Measurements from ENCODE around the gene PRDX5.
"Not testable (repeated sequence)": the region's sequence is repeated elsewhere in the genome, so short reads cannot be mapped to it uniquely, and the experiment has no call there.

The PRDX5 gene

DNA sequence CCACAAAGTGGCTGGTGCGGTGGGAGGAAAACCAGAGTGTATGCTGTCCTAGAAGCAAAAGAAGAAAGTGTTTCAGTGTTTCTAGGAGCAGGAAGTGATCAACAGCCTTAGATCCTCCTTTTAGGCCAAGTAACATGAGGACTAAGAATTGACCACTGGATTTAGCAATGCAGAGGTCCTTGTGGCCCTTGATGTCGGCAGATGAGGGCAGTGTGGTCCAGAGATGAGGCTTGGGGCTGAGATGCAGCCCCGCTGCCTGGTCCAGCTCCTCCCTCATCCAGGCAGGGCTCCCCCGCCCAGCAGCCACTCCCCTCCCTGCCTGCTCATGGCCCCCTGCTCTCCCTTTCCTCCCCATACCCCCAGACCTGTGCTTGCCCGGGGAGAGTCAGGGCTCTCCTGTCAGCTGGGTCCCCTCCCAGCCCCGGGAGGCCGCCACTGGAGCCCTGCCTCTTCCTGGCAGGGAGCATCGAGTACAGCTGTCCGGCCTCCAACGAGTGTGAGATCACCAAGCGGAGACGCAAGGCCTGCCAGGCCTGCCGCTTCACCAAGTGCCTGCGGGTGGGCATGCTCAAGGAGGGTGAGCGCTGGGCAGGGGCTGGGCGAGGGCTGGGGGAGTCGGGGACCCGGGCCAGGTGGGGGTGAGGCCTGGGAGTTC, 4.3 kb upstream of the PRDX5 start:
- DNase-seq, result peak; percentile 72 to 84
- Histone ChIP-seq H3K36me3 (peaks cover 8 to 35% (median 20%) of the 10 kb centered on the region in 3 donors), H3K9me3 (no peaks in the 10 kb centered on the region), H3K4me3 (peak overlapping the region in 1 of 2 donors; percentile 6), H3K4me1 (peaks cover 0 to 13% (median 12%) of the 10 kb centered on the region in 4 donors), H3K27ac (peak overlapping the region; percentile 40 to 58), H3K27me3 (no peaks in the 10 kb centered on the region)
- TF ChIP-seq CTCF (IDR thresholded peaks at IDR 0.05), result no peak
- intact Hi-C loops (cut with DNase I; ENCODE audit: low total_unique reads), result no loop called here

DNA sequence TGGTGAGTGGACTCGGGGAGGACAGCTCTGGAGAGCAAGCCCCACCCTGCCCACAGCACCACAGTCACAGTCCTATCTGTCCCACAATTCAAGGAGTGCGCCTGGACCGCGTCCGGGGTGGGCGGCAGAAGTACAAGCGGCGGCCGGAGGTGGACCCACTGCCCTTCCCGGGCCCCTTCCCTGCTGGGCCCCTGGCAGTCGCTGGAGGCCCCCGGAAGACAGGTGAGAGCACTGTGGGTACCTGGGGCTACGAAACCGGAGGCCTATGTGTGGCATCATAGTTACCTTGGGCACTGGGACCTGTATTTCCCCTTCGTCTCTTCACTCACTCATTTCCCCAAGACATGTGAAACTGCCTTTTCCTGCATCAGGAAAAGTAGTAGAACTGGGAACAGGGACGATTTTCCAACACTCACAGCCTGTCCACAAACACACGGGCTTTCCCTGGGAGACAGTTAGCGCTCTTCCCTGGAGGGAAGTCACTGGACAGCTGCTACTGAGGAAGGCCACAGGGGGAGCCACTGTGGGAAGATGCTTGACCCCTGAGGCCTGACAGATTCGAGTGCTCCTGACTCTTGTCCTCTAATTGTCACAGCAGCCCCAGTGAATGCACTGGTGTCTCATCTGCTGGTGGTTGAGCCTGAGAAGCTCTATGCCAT, 3.6 kb upstream of the PRDX5 start:
- peaks cover 8 to 35% (median 20%) of the 10 kb centered on the region in 3 donors for H3K36me3 ChIP-seq
- H3K27me3 ChIP-seq, result no peaks in the 10 kb centered on the region
- DNase-seq, result no peak
- H3K27ac ChIP-seq, result peak overlapping the region; percentile 40 to 58
- H3K4me1 ChIP-seq, result peaks cover 0 to 20% (median 18%) of the 10 kb centered on the region in 4 donors
- H3K4me3 ChIP-seq, result no peak overlapping the region
- no peaks in the 10 kb centered on the region for H3K9me3 ChIP-seq
- intact Hi-C loops (cut with DNase I; ENCODE audit: low total_unique reads), result no loop called here
- TF ChIP-seq CTCF (IDR thresholded peaks at IDR 0.05), result no peak

DNA sequence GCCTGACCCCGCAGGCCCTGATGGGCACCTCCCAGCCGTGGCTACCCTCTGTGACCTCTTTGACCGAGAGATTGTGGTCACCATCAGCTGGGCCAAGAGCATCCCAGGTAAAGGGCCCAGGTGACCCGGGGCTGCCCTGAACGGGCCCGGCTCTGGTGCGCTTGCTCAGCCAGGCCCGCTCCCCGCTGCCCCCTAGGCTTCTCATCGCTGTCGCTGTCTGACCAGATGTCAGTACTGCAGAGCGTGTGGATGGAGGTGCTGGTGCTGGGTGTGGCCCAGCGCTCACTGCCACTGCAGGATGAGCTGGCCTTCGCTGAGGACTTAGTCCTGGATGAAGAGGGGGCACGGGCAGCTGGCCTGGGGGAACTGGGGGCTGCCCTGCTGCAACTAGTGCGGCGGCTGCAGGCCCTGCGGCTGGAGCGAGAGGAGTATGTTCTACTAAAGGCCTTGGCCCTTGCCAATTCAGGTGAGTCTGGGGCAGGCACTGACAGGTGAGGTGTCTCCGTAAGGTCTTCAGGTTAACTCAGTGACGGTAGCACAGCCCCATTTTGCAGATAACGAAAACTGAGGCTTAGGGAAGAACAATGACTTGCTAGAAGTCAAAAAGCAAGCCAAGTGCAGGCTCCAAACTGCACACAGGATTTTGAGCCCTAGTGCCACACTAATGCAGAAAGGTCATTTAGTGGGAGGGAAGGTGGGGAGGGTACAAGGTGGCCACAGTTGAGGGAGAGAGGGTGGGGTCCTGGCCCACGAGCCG, 2.9 kb upstream of the PRDX5 start:
- intact Hi-C loops (cut with DNase I; ENCODE audit: low total_unique reads), result no loop called here
- peaks cover 8 to 35% (median 20%) of the 10 kb centered on the region in 3 donors for H3K36me3 ChIP-seq
- no peak for TF ChIP-seq CTCF (IDR thresholded peaks at IDR 0.05)
- H3K4me1 ChIP-seq, result peaks cover 0 to 23% (median 22%) of the 10 kb centered on the region in 4 donors
- H3K4me3 ChIP-seq, result no peak overlapping the region
- H3K27me3 ChIP-seq, result no peaks in the 10 kb centered on the region
- H3K9me3 ChIP-seq, result no peaks in the 10 kb centered on the region
- H3K27ac ChIP-seq, result no peak overlapping the region
- peak in 1 of 2 donors; percentile 63 for DNase-seq

- DNase-seq, result peak in 1 of 2 donors; percentile 59
- H3K27me3 ChIP-seq; H3K9me3 ChIP-seq; intact Hi-C loops (cut with DNase I; ENCODE audit: low total_unique reads): not testable (repeated sequence)
- peaks cover 0 to 27% (median 22%) of the 10 kb centered on the region in 4 donors for H3K4me1 ChIP-seq
- peaks cover 8 to 43% (median 20%) of the 10 kb centered on the region in 3 donors for H3K36me3 ChIP-seq
- H3K27ac ChIP-seq, result peak overlapping the region; percentile 95 to 97
- H3K4me3 ChIP-seq, result peak overlapping the region in 1 of 2 donors; percentile 93
These were observed 2.0 kb upstream of the PRDX5 start for GRCh38 chr11:64315667-64316526.

DNA sequence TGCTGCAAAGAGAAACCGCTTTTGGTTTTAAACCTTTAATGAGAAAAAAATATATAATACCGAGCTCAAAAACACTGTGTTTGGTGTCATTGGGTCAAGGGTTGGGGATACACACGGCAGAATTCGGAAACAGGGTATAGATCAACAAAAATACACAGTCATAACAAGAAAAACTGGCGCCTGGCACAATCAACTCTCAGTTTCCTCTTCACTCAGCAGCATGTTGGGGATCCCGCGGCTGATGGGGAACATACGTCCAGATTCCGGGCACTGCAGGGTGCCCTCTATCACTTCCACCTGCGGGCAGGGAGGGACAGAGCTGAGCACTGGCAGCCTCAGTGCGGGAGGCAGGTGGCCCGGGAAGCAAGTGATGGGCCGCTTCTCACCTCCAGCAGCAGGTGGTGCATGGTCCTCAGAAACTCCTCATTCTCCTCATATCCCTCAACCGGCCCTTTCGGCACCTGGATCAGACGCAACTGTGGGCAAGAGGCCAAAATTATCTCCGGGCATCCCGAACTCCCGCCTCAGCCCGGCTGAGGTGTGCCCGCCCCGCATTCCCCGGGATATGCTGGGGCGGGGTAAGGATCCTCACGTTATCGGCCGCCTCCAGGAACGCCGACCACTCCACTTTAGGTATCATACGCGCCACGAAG, 1.1 kb upstream of the PRDX5 start:
- H3K9me3 ChIP-seq, result no peaks in the 10 kb centered on the region
- DNase-seq, result no peak
- H3K36me3 ChIP-seq, result peaks cover 8 to 51% (median 20%) of the 10 kb centered on the region in 3 donors
- H3K27me3 ChIP-seq, result no peaks in the 10 kb centered on the region
- intact Hi-C loops (cut with DNase I; ENCODE audit: low total_unique reads), result no loop called here
- H3K27ac ChIP-seq, result peak overlapping the region; percentile 95 to 97
- no peak for TF ChIP-seq CTCF (IDR thresholded peaks at IDR 0.05)
- peaks cover 0 to 27% (median 22%) of the 10 kb centered on the region in 4 donors for H3K4me1 ChIP-seq
- H3K4me3 ChIP-seq, result peak overlapping the region; percentile 85 to 93

Measured in tibial artery (tissue), 4 donors.